GM13976 (cell line): Measurements from ENCODE around the gene RELL1.

Experiments
- DNase-seq: peaks from one replicate; pipeline ENCODE4 v3.0.0; 2012; ENCODE audit warnings: low spot score
- CTCF ChIP-seq: IDR thresholded peaks from 2 replicates; pipeline ENCODE4 v1.5.1; 2012; ENCODE audit warnings: borderline replicate concordance, mild to moderate bottlenecking; ENCODE audit not compliant: insufficient read depth; ENCODE audit errors: extremely low read depth, missing control alignments, control extremely low read depth
- in situ Hi-C: fragments of 300-500 bp; cut with MboI; formaldehyde crosslinking; loops from one replicate; pipeline ENCODE4 v1.12.0; 2022; ENCODE audit warnings: low sequenced_read_pairs, mixed read lengths, inconsistent platforms; ENCODE audit not compliant: unreplicated experiment

The RELL1 gene

GRCh38 chr4:37561196-37561802 lies 124.9 kb downstream of the RELL1 start:
- no peak for TF ChIP-seq CTCF
- DNase-seq, result no peak
- in situ Hi-C loops, result loop anchor here (10.0 kb wide), 1 partner anchor 106 kb away; a partner anchor contains a TSS
